ENCODE measurements around the gene HBS1L.

Gene HBS1L

DNA sequence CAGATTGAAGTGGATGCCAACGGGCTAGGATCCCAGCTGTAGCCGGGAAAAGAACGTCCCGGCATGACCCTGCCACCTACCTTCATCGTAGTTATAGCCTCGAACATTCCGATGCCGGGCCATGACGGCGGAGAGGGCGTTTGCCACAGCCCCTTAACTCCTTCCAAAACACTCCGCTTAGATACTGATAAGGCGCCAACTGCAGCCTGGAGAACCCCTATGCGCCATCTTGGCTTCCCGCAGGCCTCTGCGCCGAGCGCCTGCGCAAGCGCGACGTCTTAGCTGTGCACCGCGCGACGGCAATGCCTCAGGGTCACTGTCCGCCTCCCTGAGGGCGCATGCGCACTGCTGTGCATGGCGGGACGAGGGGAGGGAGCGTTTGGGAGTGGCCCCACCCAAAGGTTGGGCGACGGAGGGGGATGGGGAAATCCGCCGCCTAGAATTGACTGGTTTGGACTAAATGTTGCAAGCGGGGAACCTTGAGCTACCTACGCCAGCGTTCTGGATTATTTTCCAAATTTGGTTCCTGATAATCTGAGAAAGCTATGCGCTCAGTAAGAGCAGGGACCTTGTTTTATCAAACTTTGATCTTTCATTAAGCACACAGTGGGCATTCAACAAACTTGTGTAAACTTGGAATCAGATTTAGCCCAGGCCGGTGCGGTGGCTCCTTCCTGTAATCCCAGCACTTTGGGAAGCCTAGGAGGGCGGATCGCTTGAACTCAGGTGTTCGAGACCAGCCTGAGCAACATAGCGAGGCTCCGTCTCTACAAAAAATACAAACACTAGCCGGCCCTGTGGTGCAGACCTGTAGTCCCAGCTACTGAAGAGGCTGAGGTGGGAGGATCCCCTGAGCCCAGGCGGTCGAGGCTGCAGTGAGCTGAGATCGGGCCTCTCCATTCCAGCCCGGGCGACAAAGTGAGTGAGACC, at the start of gene HBS1L:
TSS of gene HBS1L (minus strand) at position 254 of the 930 bp plus-strand sequence. CDS start at position 123, 131 bp downstream.
- DNase-seq (ENCODE audit: low spot score): peak; percentile 96

DNA sequence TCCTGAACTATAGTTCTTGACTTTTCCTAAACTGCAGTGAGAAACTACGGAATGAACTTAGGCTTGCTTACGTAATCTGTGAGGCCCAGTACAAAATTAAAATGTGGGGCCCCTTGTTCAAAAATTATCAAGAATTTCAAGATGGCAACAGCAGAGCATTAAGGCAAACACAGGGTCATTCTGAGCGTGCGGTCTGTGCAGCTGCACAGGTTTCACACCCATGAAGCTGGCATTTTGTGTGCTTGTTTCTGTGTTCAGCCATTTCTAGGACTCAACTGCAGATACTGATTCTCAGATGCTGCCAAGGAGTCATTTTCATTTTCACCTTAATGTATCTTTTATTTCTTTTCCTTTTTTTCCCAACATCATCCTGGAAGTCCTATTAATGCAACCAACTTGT, 49.6 kb upstream of the HBS1L start:
- DNase-seq (ENCODE audit: low spot score): no peak

DNA sequence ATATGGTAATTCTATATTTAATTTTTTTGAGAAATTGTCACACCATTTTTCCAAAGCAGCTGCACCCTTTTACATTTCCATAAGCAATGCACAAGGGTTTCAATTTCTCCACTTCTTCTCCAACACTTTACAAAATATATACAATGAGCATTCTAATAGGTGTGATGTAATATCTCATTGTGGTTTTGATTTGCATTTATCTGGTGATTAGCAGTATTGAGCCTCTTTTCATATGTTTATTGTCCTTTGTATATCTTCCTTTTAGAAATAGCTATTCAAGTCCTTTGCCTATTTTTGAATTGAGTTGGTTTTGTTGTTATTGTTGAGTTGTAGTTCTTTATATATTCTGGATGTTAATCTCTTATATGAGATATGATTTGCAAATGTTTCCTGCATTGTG, 47.6 kb upstream of the HBS1L start:
- no peak for DNase-seq (ENCODE audit: low spot score)

DNA sequence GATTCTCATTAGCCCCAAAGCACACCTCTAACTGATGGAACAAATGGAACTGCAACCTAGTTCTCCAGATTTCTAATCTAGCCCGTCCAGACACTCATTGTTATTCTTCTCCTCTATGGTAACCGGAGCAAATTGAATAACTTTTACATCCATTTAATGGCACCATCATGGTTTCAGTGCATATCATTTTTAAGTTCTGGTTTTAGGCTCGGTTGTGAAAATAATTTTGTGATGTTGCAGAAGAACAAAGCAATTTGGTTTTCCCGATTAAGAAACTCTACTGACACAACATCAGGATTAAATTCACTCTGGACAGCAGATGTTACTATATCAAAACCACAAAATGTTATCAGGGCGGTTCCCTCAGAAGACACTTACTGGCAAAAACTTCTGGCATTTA, 42.5 kb upstream of the HBS1L start:
- no peak for DNase-seq (ENCODE audit: low spot score)

DNA sequence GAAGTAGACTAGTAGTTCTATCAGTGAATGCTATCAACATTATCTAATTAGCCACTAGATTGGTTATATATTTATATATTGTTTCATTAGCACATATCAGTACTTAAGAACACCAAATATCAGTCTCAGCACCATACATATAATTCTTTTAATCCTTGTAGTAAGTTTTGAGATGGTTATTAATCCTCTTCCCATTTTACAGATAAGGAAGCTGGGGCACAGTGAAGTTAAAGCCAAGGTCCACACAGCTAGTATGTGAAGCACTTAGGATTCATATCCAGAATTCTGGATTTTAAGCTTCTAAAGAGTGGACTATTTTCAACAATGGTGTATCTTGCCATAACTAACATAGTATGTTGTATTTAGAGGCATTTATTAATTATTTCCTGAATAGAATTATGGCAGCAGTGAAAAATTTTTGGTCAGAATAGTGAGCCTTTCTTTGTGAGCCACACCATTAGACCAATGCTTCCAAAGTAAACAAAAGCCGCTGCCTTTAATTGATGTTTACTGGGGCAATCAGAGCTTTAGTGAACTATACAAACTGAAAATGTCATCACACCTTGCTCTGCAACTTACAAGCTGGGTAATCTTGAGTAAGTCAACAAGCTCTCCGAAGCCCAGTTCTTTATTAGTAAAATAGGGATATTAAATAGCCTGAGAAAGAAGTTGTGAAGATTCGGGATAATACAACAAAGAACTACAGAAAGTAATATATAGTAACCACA, 41.9 kb upstream of the HBS1L start:
- DNase-seq (ENCODE audit: low spot score): no peak

DNA sequence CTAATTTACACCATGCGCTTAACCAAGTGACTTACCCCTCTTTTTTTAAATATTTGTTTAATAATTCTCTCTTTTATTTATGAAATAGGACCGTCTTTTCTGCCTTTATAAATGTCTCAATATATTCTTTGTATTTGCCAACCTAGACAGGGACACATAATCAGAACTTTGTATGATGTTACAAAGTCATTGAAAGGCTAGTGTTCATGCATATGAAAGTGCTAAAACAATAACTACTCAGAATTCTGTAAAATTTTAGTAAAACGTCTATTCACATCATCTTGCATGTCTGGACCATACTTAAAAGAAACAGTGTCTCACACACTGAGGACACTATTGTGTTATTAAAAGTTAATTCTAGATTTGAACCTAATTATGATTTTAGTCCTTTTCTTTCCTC, 41.1 kb upstream of the HBS1L start:
- no peak for DNase-seq (ENCODE audit: low spot score)

DNA sequence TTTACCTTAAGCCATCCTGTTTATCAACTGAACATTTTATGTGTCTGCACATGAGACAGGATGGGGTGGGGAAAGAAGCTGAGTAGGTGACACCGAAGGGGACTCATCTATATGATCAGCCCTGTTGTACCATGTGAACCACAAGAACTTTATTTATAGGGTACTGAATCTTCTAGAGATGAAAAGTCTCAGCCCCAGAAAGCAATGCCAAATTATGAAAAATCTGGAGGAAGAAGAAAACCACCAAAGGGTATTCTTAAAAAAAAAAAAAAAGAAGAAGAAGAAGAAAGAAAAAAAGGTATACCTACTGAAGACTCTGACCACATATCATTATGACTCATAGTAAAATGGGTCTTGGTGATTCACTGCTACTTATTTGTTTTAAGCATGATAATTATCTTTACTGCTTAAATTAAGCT, 39.8 kb upstream of the HBS1L start:
- DNase-seq (ENCODE audit: low spot score): no peak

DNA sequence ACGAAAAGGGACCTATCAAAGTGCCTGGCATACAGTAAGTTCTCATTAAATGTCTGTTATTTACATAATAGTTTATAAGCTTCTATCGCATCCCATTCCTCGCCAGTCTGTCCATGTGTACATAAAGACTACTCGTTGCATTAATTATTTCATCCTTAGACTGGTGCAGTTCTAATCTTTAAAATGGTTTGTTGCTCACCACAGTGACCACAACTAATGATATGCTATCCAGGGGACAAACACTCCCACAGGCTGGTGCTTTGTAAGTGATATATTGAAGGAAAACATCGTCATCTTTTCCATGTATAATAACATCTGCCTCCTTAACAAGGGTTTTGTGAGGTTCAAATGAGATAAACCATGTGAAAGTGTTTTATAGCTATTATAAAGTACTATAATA, 39.0 kb upstream of the HBS1L start:
- DNase-seq (ENCODE audit: low spot score): no peak

DNA sequence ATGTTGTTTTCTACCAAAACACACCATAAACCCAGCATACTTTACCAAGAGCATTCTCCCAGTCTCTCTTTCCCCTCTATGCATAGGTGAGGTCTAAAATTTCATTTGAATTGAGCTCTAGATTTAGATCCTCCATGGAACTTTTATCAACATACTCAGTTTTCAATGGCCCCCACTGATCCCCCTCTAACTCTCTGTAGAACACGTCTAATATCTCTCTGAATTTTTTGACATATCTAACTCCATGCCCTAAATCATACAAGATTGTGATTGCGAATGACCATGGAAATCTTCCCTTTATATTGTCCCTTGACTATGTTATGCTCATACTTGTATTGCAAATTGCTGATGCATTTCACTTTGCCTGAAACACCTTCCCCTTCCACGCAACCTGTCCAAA, 38.1 kb upstream of the HBS1L start:
- no peak for DNase-seq (ENCODE audit: low spot score)

DNA sequence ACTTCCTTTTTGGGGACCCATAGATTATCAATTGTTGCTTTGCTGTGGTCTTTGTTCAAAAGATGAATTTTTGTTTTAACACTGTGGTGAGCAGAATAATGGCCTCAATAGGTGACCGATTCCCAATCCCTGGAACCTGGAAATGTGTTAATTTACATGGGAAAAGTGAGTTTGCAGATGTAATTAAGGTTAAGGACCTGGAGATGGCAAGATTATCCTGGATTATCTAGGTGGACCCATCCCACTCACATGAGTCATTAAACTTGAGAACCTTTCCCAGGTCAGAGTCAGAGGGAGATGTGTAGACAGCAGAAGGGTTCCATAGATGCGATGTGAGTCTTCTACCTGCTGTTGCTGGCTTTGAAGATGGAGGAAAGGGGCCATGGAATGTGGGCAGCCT, 36.2 kb upstream of the HBS1L start:
- DNase-seq (ENCODE audit: low spot score): no peak

DNA sequence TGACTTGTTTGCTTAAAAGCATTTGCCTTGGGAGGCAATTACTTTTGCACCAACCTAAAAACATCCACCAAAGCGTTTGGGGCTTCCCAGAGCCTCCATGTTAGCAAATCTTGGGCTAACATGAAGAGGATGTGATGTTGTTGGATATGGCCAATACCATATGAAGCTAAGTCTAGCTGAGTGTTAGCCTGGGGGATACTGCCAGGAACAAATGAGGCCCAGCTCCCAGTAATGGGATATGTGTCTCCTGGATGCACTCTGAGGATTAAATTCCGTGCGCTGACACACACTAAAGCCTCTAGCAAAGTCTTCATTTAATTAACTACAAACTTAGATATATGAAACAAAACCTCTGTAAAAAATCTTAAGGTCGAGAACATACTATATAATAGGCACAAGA, 35.3 kb upstream of the HBS1L start:
- no peak for DNase-seq (ENCODE audit: low spot score)

DNA sequence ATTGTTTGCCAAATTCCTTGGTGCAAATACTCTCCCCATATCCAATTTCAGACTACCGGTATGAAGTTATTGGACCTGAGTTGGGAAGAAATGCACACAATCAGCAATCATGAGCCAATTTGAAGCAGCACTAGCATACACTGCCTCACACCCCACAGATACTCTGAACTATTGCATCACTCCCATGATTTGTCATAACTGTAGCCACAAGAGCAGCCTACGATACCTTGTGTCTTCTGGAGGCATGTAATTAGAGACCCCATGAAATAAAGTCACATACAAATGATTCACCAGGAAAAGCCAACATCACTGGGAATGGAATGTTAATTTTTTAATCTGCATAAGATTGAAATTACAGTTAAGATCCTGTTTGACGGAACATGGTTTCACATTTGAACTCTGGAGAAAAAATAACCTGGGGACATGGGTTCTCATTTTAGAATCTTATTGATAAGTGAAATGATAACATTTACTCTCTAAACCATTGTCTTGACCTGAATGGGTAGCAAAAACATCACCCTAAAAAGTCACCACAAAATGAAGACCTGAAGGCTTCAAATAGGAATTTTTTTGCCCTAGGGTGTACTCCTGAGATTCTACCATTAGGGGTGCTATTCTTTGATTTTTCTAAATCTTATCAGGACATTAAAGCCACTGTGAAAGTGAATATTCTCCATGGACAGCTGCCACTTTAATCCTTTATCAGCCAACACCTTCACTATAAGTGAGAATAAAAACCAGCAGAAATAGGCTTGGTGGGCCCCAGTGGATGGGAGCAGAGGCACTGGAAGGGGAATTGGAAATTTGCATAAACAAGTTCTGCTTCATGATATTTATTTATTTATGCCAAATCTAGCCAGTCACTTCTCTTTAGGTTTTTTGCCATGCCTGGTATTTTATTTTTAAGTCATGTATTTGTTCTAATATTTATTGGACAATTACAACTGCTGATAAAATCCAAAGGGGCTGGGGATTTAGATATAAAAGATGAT, 34.5 kb upstream of the HBS1L start:
- DNase-seq (ENCODE audit: low spot score): no peak

DNA sequence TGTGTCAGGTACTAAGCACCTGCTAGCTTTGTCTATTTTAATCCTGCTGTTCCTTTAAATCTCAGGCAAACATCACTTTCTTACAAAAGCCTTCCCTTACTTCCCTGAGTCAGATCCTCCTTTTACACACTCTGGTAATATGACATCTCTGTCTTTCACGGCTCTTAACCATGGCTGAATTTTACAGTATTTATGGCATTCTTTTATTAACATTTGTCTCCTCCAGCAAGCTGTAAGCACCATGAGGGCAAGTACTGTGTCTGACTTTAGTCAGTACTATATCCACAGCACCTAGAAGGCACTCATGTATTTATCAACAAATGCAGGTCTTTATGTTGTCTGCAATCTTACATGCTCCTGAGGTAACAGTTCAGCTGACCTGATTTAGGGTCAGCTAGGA, 33.7 kb upstream of the HBS1L start:
- DNase-seq (ENCODE audit: low spot score): no peak

DNA sequence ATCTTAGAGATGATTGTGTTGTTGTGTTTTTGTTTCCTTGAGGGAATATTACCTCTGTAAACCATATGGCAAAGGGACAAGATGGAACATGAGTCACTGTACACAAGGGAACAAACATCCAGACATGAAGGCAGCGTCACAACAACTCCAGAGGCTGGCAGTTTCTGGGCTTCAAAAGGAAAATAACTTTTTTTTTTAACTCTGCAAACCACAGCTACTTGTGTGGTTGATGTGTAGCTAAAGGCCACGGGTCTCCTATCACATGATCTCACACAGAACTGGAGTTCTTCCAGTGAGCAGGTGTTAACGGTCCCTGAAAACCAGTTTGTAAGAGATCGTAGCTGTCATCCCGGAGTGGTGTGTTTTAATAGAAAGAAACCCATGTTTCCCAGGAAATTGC, 33.2 kb upstream of the HBS1L start:
- DNase-seq (ENCODE audit: low spot score): no peak

DNA sequence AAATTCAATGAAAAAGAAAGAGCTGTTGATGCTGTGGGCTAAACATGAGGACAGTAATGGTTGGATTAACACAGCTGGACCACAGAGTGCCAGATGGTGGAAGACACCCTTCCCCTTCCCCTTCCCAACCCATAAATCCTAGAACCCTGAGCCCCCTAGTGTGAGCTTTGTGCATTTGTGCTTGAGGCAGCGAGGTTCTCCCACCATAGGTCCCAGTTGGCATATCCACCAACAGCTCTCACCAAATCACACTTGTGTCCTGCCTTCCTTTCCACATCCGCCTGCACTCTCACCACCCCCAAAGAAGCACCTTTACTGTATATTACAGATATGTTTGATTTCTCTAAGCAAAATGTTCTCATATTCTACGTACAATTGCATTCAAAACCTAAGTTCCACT, 32.8 kb upstream of the HBS1L start:
- no peak for DNase-seq (ENCODE audit: low spot score)

DNA sequence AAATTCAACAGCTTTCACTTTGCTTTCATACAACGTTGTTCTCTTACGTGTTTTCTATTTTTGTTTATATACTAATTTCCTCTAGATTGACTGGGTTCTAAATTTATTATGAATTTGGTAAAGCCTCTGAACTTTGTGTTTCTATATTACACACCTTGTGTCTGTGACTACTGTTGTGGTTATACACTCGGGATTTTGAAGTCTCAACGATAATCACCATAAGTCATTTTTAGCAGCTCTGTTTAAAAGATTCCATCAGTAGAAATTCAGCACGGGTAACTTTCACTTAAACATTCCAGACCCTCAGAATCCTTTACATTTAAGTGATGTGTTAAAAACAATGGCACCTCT, 31.8 kb upstream of the HBS1L start:
- no peak for DNase-seq (ENCODE audit: low spot score)

DNA sequence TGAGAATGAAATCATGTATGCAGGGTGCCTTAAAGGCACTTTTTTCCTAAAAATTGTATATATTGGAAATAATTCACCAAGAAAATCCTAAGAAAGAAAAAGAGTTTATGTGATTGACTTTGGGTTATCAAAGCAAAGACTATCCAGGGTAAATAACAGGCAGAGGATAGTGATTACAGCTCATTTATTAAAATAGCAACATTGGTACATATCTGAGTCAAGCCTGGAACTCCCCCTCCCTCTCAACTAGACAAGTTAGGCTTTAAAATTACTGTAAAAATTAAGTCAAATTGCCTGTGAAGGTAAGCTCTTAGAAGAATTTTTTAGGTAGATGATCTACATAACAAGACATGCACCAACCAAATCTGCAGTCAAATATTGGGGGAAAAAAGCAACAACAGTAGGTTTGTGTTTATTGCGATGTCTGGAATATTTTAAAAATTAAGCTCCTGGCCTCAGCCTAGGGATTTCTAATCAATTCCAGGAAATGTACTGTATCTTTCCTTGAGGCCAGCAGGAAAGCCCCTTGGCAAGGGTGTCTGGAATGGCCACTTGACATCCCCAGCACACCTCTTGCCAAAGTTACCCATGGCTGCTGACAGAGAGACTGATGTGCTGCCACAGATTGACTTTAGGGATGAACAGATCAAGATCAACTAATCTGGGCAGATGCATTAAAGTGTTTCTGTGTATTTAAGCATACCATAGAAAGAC, 31.2 kb upstream of the HBS1L start:
- no peak for DNase-seq (ENCODE audit: low spot score)

DNA sequence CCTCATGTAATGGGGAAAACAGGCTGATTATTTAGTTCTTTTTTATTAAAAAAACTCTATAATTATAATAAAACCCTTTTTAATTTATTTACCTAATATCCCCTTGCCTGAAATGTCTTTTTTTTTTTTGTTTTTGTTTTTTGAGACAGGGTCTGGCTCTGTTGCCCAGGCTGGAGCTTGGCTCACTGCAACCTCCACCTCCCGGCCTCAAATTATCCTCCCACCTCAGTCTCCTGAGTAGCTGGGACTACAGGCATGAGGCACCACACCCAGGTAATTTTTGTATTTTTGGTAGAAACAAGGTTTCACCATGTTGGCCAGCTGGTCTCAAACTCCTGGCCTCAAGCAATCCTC, 30.3 kb upstream of the HBS1L start:
- DNase-seq (ENCODE audit: low spot score): no peak

DNA sequence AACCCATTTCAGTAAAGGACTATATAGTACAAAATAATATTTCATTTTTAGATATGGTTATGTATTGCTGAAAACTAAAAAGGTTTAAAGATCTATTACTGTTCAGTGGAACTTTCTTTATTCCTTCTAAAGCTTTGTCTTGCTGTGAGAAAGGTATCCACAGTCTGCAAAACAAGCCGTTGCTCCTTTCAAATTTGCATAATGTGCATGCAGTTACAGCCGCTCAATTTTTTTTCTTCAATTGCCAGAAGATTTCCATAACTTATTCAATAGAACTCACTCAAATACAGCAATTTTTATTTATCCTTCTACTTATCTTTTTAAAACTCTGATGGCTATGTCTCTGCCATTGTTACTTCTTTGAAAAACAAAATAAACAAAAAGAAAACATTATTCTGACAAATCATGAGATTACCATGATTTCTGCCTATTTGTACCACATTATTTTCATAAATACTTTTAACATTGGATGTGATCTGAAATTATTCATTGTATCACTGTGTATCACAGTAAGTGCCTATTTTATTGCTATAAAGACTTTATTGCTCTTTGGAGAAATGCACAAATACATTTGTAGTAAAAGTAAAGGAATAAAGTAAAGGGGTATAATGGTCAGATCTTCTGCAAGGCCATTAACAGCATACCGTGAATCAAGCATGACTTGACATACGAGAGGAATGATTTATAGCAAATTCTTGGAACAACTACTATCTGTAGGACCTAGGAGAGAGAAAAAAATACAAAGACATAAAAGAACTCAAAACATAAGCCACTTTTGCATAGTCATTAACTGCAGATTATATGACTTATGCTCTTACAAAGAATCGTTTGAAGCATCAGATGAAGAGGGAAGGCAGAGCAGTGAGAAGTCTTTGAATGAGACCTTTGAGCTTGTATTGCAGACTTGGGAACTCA, 29.6 kb upstream of the HBS1L start:
- DNase-seq (ENCODE audit: low spot score): no peak

DNA sequence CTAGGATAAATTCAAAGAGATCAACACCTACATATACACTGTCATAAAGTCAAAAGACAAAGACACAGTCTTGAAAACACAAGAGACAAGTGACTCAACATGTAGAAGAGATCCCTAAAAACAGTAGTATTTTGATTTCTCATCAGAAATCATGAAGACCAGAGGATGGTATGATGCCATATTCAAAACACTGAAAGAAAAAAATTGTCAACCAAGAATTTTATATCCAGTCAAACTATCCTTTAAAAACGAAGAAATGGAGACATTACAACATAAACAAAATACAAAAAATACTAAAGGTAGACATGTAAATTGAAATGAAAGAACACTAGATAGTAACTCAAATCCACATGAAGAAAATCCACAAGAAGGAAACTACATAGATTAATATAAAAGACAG, 27.3 kb upstream of the HBS1L start:
- DNase-seq (ENCODE audit: low spot score): no peak

DNA sequence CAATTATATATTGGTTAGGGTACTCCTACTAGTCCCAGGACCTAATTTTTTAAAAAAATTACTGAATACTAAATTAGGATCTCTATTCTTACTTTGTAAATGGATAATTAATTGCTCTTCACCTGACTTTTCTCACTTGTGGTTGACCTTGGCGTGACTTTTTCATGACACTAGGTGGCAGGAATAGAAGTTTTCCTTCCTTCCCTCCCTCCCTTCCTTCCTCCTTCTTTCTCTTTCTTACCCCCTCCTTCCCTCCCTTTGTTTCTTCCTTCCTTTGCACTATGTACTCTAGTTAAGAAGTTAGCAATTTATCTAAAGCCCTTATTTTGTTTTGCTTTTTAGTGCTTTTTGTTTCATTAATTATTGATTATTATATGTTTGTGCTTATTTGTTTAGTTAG, 20.4 kb upstream of the HBS1L start:
- DNase-seq (ENCODE audit: low spot score): no peak

Measured in left forelimb (tissue), 1 donor.